ENCODE results near the gene ZRANB2.

The ZRANB2 gene

GRCh38 chr1:71080739-71081696 is at the start of gene ZRANB2:
Gene ZRANB2, minus strand, starts transcription at chr1:71081035. Its CDS starts 40 bp downstream, at chr1:71080995.
- intact Hi-C loops (cut with DNase I) = loop anchor here (5.0 kb wide), 1 partner anchor 874 kb away; the partner anchor contains the start of gene LRRC40
- DNase-seq = peak; percentile 71 to 97 (median 85)

- no peak for DNase-seq
- intact Hi-C loops (cut with DNase I) = no loop called here
These were observed 47.2 kb upstream of the ZRANB2 start for GRCh38 chr1:71128060-71128459.

- intact Hi-C loops (cut with DNase I) = no loop called here
- DNase-seq = no peak
These were observed 37.3 kb upstream of the ZRANB2 start for GRCh38 chr1:71118086-71118485.

- no peak for DNase-seq
These were observed 35.9 kb upstream of the ZRANB2 start for GRCh38 chr1:71116729-71117128.

GRCh38 chr1:71106658-71107322 is 26.0 kb upstream of the ZRANB2 start:
- intact Hi-C loops (cut with DNase I) = no loop called here
- no peak for DNase-seq

More at GRCh38 chr1:71116729-71117128, 35.9 kb upstream of the ZRANB2 start:
- intact Hi-C loops (cut with DNase I) = no loop called here

GRCh38 chr1:71104417-71104816 is 23.6 kb upstream of the ZRANB2 start:
- no peak for DNase-seq
- intact Hi-C loops (cut with DNase I) = no loop called here

- DNase-seq = no peak
- intact Hi-C loops (cut with DNase I) = no loop called here
These were observed 21.1 kb upstream of the ZRANB2 start for GRCh38 chr1:71101839-71102376.

GRCh38 chr1:71097428-71097827 is 16.6 kb upstream of the ZRANB2 start:
- intact Hi-C loops (cut with DNase I) = no loop called here
- DNase-seq = no peak

GRCh38 chr1:71094913-71095312 is 14.1 kb upstream of the ZRANB2 start:
- DNase-seq = no peak
- intact Hi-C loops (cut with DNase I) = no loop called here

GRCh38 chr1:71093938-71094337 is 13.1 kb upstream of the ZRANB2 start:
- intact Hi-C loops (cut with DNase I) = loop anchor here (2.0 kb wide), 1 partner anchor 427 kb away; no protein-coding TSS in a partner anchor
- DNase-seq = no peak

- intact Hi-C loops (cut with DNase I) = no loop called here
- DNase-seq = no peak
These were observed 8.9 kb upstream of the ZRANB2 start for GRCh38 chr1:71089536-71090270.

- intact Hi-C loops (cut with DNase I) = no loop called here
These were observed 7.9 kb upstream of the ZRANB2 start for GRCh38 chr1:71088645-71089287.

GRCh38 chr1:71087713-71088112 is 6.9 kb upstream of the ZRANB2 start:
- intact Hi-C loops (cut with DNase I) = no loop called here

More at GRCh38 chr1:71088645-71089287, 7.9 kb upstream of the ZRANB2 start:
- DNase-seq = no peak

GRCh38 chr1:71087060-71087459 is 6.2 kb upstream of the ZRANB2 start:
- intact Hi-C loops (cut with DNase I) = no loop called here
- no peak for DNase-seq

More at GRCh38 chr1:71087713-71088112, 6.9 kb upstream of the ZRANB2 start:
- no peak for DNase-seq

GRCh38 chr1:71086331-71086730 is 5.5 kb upstream of the ZRANB2 start:
- DNase-seq = no peak
- intact Hi-C loops (cut with DNase I) = no loop called here

GRCh38 chr1:71083271-71083670 is 2.4 kb upstream of the ZRANB2 start:
- peak in 1 of 10 donors; percentile 23 for DNase-seq

GRCh38 chr1:71081697-71082080 is 854 bp upstream of the ZRANB2 start:
- intact Hi-C loops (cut with DNase I) = loop anchor here (5.0 kb wide), 1 partner anchor 874 kb away; the partner anchor contains the start of gene LRRC40
- DNase-seq = peak in 2 of 10 donors; percentile 60 to 75

More at GRCh38 chr1:71083271-71083670, 2.4 kb upstream of the ZRANB2 start:
- intact Hi-C loops (cut with DNase I) = loop anchor here (5.0 kb wide), 1 partner anchor 876 kb away; the partner anchor contains the start of gene LRRC40

GRCh38 chr1:71080230-71080738 is 551 bp downstream of the ZRANB2 start:
- no peak for DNase-seq
- intact Hi-C loops (cut with DNase I) = loop anchor here (5.0 kb wide), 1 partner anchor 873 kb away; the partner anchor contains the start of gene LRRC40

- no peak for DNase-seq
- intact Hi-C loops (cut with DNase I) = no loop called here
These were observed 6.2 kb downstream of the ZRANB2 start for GRCh38 chr1:71074681-71075080.
